Measurements from ENCODE around the gene RIF1.

GRCh38 chr2:151506170-151506569 is 96.5 kb downstream of the RIF1 start:
- TF ChIP-seq CTCF (IDR thresholded peaks at IDR 0.05; ENCODE audit: low read depth, low read length) (no peak), POLR2A (IDR thresholded peaks at IDR 0.05; ENCODE audit: extremely low read depth, insufficient read length) (no peak)
